GM19452 (cell line): ENCODE results near the gene SH3BP4.

Experiments
- ATAC-seq: cut with Tn5 transposase; IDR thresholded peaks from one replicate; pipeline ENCODE4 v1.9.1; 2021; ENCODE audit not compliant: unreplicated experiment

The SH3BP4 gene

GRCh38 chr2:234947556-234947955, 4.3 kb upstream of the SH3BP4 start:
- ATAC-seq: no peak

DNA sequence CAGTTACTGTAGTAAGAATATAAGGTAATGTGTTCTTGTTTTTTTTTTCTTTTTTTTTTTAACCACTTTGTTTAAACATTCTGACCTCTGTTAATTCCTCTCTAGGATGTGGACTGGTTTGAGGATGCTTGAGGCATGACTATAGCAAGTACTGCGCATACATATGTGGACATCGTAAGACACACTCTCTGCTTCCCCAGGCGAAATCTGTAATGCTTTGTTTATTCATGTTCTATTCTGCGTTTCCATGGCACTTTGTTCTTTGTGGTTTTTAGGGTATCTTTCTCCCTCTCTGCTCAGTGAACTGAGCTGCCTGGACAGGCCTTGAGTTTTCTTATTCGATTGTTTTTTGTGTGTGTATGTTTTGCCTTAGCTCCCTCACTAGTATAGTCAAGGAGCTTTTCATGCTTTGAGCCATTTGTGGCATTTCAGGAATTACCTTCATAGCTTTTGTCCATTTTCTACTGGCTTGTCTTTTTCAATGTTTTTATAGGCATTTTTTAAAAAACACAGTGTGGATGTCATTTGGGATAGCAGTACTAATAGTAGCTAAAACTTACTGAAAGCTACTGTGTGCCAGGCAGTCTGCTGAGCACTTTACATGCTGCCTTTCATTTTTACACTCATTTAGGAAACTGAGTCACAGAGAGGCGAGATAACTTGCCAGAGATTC, 1.9 kb upstream of the SH3BP4 start:
- ATAC-seq: no peak

DNA sequence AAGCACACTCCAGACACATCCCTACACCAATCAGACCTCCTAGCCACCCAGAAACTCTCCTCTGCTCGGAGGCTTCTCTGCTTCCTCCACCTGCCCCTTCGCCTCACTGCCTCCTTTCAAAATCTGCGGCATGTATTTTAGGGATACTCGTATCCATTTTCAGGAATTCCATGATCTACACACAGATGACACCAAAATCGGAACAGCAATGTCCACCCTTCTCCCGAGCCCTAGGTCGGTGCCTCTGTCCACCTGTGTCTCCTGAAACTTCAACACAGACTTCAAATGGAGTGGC, 1.4 kb upstream of the SH3BP4 start:
- ATAC-seq: no peak

DNA sequence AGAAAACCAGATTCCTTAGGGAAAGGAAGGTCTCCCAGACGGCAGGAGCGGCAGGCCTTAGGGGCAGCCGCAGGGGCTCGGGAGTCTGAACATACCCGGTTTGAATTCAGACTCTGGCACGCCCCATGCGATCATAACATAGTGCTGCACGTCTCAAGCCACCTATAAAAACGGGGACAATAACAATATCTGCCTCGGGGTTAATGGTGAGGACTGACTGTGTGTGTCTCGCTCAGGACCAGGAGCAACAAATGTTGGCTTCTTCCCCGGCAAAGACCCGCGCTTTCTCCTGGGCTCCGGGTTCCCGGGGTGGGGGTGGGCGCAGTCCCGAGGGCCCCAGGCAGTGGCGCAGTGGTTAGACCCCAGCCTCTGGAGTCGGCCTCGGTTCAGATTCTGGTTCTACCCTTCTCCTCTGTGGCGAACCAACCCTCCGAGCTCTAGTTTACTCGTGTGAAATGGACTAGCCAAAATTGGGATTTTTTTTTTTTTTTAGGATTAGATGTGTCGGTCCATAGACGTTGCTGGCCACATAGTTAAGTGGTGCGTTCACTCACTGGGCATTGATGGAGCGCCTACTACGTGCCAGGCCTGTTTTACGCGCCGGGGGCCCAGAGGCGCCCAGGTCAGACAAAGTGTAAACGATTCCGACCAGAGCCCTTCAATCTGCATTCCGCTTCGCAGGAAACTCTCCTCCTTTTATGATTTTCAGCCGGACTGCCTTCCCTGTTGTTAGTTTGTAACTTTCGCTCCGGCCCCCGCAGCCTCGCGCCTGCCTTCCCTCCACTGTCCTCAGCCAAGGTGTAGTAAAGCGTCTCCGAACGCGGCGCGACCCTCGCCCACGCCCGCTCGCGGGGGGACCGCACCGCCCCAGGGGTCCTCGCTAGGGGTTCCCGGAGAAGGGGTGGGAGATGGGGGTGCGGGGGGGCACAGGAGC, 820 bp upstream of the SH3BP4 start:
- ATAC-seq: no peak

DNA sequence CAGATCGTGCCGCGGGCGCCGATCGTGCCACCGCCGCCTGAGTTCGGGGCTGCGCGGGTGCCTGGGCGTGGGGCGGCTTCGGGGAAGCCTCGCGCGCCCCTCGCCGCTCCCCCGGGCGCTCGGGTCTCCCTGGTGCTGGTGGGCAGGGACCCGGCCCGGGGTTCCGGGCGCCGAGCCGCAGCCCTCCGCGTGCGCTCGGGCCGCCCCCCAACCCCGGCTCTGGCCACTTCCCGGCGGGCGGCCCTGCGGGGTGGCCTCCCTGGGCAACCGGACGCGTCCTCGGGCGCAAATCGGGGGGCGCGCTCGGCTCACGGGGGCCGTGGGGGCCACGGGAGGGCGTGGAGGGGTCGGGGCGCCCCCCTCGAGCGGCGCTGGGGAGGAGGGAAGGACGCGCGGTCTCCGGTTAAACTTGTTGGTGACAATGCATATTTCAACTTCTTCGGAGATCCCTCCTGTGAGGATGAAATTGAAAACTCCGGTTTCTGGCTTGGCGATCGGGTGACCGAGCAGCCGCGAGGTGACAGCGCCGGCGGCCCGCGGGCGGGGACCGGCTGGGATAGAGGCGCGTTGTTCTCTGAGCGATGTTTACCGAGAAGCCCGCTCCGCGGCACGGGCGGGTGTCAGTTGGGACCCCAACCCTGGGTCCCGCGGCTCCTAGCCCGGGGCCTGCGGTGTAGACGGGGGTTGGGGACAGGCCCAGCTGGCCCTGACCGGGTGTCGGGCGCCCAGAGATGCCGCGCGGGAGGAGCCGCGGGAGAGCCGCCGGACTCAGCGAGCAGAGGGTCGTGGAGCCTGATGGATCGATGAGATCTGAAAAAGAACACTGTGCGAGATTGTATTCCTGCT, 676 bp downstream of the SH3BP4 start:
- no peak for ATAC-seq

DNA sequence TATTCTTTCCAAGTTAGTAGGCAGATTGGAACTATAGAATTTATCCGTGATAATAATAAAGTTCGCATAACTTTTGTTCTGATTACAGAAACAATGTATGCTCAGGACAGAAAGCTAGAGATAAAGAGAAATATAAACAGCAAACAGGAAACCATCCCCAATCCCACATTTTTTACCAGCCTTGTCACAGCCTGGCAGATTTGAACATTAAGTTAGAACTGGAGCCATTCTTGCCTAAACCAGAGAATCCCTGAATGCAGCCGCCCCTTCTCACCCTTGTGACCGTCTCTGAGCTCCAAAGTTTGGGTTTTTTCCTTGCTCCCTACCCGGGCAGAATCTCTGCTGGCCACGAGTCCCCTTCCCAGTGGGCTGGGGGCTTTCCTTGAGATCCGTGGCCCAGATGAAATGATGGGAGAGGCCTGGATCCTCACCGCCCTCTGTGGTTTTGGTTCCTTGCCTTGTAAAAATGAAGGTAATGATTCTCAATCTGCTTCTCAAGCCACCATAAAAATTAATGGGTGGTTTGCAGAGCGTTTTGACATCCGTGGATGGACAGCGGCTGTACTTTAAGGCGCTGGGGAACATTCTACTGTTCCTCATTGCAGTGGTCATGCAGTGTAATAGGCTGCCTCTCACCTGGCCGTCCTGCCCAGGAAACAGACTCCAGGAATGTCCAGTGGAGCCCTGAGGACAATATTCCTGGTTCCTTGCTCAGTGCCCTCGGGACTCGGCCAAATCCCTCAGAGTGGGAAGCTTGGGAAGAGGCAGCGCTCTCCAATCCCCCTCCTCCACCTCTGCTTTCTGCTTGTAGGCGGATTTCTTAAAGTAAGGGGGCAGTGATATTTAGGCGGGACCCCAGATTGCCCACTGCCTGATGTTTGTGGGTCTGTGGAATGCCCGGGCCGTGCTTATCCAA, 1.6 kb downstream of the SH3BP4 start:
- ATAC-seq: no peak

- ATAC-seq: no peak
These were observed 2.8 kb downstream of the SH3BP4 start for GRCh38 chr2:234954551-234954992.

GRCh38 chr2:234955091-234955591, 3.3 kb downstream of the SH3BP4 start:
- no peak for ATAC-seq

DNA sequence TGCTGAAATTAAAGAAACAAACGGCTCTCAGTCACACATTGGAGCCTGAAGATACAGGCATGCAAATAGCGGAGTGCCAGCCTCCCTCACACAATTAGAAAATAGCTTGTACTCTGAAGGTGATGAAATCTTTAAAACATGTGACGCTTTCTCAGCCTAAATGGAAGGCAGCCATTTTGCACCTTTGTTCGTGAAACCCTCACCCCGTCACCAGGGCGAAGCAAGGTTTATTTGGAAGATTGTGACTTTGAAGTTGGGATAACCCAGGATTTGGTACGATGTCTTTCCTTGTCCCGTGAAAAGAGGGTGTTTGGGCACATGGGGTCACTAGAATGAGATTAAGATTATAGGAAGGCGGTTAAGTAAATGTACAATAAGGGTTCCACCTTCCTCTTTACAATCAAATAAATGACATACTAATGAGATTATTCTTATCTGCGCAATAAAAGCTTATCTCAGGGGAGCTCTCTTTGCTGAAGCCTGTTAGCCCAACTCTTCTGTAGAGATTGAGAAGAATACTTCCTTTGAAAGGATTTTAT, 4.2 kb downstream of the SH3BP4 start:
- no peak for ATAC-seq

- no peak for ATAC-seq
These were observed 6.0 kb downstream of the SH3BP4 start for GRCh38 chr2:234957834-234958135.

GRCh38 chr2:234958311-234958710, 6.5 kb downstream of the SH3BP4 start:
- ATAC-seq: no peak

DNA sequence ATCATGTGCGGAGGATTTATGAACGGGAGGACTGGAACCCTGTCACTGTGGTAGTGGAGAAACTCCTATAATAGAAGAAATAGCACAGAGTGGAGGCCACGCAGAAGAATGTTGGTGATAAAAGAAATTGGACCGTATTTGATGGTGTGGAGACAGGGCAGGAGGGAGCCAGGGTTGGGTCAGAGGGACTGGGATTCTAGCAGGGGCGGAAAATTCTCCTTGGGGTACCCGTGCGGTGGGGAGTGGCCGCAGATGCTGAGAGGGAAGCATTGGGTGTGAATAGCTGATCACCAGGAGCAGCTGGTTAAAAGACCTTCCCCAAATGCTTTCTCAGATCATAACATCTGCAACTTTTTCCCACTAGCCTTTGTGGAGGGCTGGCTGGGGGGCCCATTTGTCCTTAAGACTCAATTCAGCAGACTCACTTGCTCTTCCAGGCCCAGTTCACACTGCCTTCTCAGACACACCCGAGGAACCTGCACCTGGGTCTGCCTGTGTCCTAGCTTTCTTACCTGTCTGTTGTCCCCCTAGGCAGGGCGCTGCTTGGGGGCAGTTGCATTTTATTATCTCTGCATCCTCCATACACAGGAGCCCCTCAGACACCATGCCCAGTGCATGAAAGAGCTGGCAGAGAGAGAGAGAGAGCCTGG, 7.1 kb downstream of the SH3BP4 start:
- ATAC-seq: no peak

- ATAC-seq: no peak
These were observed 8.6 kb downstream of the SH3BP4 start for GRCh38 chr2:234960175-234961088.

DNA sequence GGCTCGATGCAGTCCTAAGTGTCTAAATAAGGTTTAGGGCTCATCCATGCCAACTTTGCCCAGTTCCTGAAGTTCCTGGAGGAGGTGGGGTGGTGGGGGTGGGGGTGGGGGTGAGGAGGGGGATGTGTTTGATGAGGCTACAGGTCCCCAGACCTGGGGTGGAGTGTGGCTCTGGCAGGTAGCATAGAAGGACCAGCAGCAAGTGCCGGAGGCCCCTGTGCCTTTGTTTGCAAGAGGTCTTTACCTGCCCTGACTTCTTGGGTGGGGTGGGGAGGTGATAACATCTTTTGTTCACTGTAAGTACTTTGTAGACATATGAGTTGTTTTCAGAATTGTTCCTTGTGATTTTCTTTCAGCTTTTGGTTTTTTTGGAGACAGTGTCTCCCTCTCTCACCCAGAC, 10.0 kb downstream of the SH3BP4 start:
- ATAC-seq: no peak

DNA sequence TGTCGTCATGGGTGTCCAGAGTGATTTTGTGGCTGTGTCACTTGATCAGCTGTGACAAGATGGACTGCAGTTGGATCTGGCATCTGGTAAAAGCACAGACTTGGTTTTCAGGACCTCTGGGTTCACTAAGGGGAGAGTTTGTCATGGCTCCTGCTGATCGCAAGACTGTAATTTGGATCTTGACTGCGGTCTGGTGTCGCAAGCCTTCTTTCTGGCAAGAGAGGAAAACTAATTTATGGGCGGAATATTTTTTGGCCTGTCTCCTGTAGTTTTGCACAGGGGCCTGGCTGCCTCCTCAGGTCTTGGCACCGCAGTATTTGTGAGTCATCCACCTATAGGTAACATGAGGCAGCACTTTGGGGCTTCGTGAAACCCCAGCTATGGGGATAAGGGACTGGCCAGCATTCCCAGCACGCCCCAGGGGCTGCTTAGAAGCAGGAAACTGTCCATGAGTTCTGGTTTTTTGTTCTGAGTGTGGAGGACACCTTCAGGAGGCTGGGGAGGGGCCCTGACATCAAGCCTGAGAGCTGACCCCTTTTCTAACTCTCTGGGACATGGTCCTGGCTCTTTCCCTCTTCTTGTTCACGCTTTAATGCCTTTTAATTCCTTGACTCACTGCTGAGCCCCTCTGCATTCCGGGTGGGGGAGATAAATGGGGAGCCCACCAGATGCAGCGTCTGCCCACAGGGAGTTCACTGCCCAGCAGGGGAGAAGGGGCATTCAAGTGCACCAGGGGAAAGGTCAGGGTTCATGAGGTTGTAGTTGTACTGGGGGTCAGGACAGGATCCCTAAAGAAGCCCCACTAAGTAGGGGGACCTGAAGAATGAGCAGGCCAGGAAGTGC, 12.2 kb downstream of the SH3BP4 start:
- ATAC-seq: no peak

DNA sequence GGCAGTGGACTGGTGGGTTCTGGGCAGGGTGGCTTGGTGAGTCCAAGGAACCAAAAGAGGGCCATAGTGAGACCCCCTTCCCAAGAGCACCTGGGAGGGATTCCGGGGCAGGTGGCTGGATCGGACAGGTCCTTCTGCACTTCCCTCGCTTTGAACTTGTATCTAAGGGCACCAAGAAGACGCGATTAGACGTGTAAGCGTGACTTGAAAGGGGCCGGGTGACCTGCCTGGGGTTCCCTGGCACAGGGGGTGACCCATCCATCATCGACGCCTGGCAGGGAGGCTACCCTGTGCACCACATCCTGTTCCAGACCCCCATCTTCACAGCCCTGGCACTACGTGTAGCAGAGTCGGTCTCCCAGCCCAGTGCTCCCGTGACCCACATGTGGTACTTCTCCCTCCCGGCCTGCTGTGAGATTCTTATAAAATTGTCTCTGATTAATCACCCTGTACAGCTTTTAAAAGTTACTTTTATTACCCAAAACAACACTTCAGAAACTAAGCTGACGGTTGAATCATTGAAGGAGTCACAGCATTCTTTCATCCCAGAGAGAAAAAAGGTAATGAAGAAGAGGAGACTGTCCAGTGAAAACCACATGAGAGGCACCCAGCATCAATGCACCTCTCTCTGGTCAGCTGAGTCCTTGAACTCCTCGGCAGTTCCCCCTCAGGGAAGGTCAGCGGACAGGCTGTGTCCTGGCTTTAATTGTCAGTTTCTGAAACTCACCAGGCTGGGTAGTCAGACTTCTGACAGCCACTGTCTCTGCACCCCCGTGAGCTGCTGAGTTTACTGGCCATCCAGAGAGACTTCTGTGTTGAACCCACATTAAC, 13.0 kb downstream of the SH3BP4 start:
- ATAC-seq: no peak

GRCh38 chr2:234966340-234966739, 14.5 kb downstream of the SH3BP4 start:
- ATAC-seq: no peak
